ENCODE results near the gene MIER1. TPM values are rescaled to one million over a fixed set of nuclear protein-coding genes. Genes with fewer than 3 reads are reported as not detected.

MIER1 gene
- polyA plus RNA-seq, 3 donors, result 14.0 to 28.0 (median 21.9) TPM

GRCh38 chr1:66985835-66986234 lies 61.0 kb downstream of the MIER1 start:
- Mint-ChIP-seq H3K36me3 (peaks cover 54 to 78% of the 10 kb centered on the region in 2 donors), H3K9me3 (peaks cover 0 to 2% (median 0%) of the 10 kb centered on the region in 7 donors), H3K4me3 (no peak overlapping the region), H3K27me3 (ENCODE audit: low read depth in 3 of 3) (no peaks in the 10 kb centered on the region), H3K27ac (no peak overlapping the region), H3K4me1 (peaks cover 8% of the 10 kb centered on the region)
- no CpG with 5 or more reads among the region's 1 CpG for WGBS (ENCODE audit: insufficient coverage)
- Histone ChIP-seq H3K4me2 (replicated peaks; ENCODE audit: extremely low read depth, low read length, poor library complexity, severe bottlenecking) (no peak overlapping the region), H3K27me3 (ENCODE audit: control insufficient read depth in 2 of 2, insufficient read depth in 2 of 2, low read length in 2 of 2) (no peaks in the 10 kb centered on the region), H3K4me3 (replicated peaks in 1 of 3; ENCODE audit: low read depth in 2 of 3, low read length in 3 of 3) (no peak overlapping the region), H4K20me1 (ENCODE audit: insufficient read depth, low read length) (peaks cover 7% of the 10 kb centered on the region), H3K4me1 (ENCODE audit: control insufficient read depth in 1 of 2, insufficient read depth in 2 of 2, low read length in 2 of 2) (peaks cover 0 to 4% of the 10 kb centered on the region in 2 donors), H3K79me2 (ENCODE audit: insufficient read depth, low read length) (no peaks in the 10 kb centered on the region), H3K27ac (ENCODE audit: low read depth in 1 of 2, low read length in 2 of 2) (no peak overlapping the region), H3K36me3 (replicated peaks in 1 of 2; ENCODE audit: control insufficient read depth in 1 of 2, insufficient read depth in 2 of 2, low read length in 2 of 2) (peaks cover 81 to 96% of the 10 kb centered on the region in 2 donors), H2AFZ (ENCODE audit: insufficient read depth, low read depth, low read length, poor library complexity, severe bottlenecking) (no peak overlapping the region), H3K9me3 (replicated peaks in 1 of 2; ENCODE audit: control insufficient read depth in 1 of 2, insufficient read depth in 1 of 2, low read length in 2 of 2) (no peaks in the 10 kb centered on the region), H3K9ac (ENCODE audit: insufficient read depth, low read length, poor library complexity, severe bottlenecking) (no peak overlapping the region)
- intact Hi-C loops (cut with micrococcal nuclease), result no loop called here
- no peak for DNase-seq
- TF ChIP-seq CTCF (IDR thresholded peaks at IDR 0.05), result no peak

- no peaks in the 10 kb centered on the region for H3K9me3 Mint-ChIP-seq
- Histone ChIP-seq H4K20me1 (ENCODE audit: insufficient read depth, low read length) (no peaks in the 10 kb centered on the region), H3K4me2 (replicated peaks; ENCODE audit: extremely low read depth, low read length, poor library complexity, severe bottlenecking) (no peak overlapping the region), H3K27me3 (ENCODE audit: control insufficient read depth in 2 of 2, insufficient read depth in 2 of 2, low read length in 2 of 2) (no peaks in the 10 kb centered on the region), H3K79me2 (ENCODE audit: insufficient read depth, low read length) (no peaks in the 10 kb centered on the region), H3K4me1 (ENCODE audit: control insufficient read depth in 1 of 2, insufficient read depth in 2 of 2, low read length in 2 of 2) (no peaks in the 10 kb centered on the region), H3K9me3 (replicated peaks in 1 of 2; ENCODE audit: control insufficient read depth in 1 of 2, insufficient read depth in 1 of 2, low read length in 2 of 2) (no peaks in the 10 kb centered on the region), H3K4me3 (replicated peaks in 1 of 3; ENCODE audit: low read depth in 2 of 3, low read length in 3 of 3) (no peak overlapping the region), H3K27ac (ENCODE audit: low read depth in 1 of 2, low read length in 2 of 2) (no peak overlapping the region), H3K9ac (ENCODE audit: insufficient read depth, low read length, poor library complexity, severe bottlenecking) (no peak overlapping the region), H3K36me3 (replicated peaks in 1 of 2; ENCODE audit: control insufficient read depth in 1 of 2, insufficient read depth in 2 of 2, low read length in 2 of 2) (peaks cover 9 to 24% of the 10 kb centered on the region in 2 donors), H2AFZ (ENCODE audit: insufficient read depth, low read depth, low read length, poor library complexity, severe bottlenecking) (no peak overlapping the region)
- TF ChIP-seq CTCF (IDR thresholded peaks at IDR 0.05), result no peak
- no peak overlapping the region for H3K4me3 Mint-ChIP-seq
- intact Hi-C loops (cut with micrococcal nuclease), result no loop called here
- H3K36me3 Mint-ChIP-seq, result peaks cover 18 to 20% of the 10 kb centered on the region in 2 donors
- peaks cover 4% of the 10 kb centered on the region for H3K4me1 Mint-ChIP-seq
- no peak for DNase-seq
- no peak overlapping the region for H3K27ac Mint-ChIP-seq
- WGBS (ENCODE audit: insufficient coverage), result 100% methylated on average over 3 of the region's 3 CpGs
- no peaks in the 10 kb centered on the region for H3K27me3 Mint-ChIP-seq (ENCODE audit: low read depth in 3 of 3)
Observed at GRCh38 chr1:66993076-66993475, 68.3 kb downstream of the MIER1 start.

Measured in CD14-positive monocyte (primary cell).